Measurements from ENCODE around the gene CDCA5.
A peak's percentile ranks its signal among the peaks of the same experiment; 100 is the strongest.

Gene CDCA5

GRCh38 chr11:65118097-65118837 is 34.4 kb upstream of the CDCA5 start:
- no peak overlapping the region for H3K4me3 ChIP-seq (ENCODE audit: insufficient read length, low read depth)
- H3K9me3 ChIP-seq (ENCODE audit: insufficient read depth, low read length) = no peaks in the 10 kb centered on the region
- peaks cover 19% of the 10 kb centered on the region for H3K4me1 ChIP-seq (ENCODE audit: insufficient read depth, insufficient read length)
- TF ChIP-seq YY1 (IDR thresholded peaks at IDR 0.05; ENCODE audit: insufficient read depth, insufficient read length) (no peak), SUZ12 (IDR thresholded peaks at IDR 0.05; ENCODE audit: extremely low read depth, insufficient read depth, insufficient read length) (no peak), ZNF274 (IDR thresholded peaks at IDR 0.05; ENCODE audit: low read depth, low read length) (no peak)
- H3K27me3 ChIP-seq (ENCODE audit: insufficient read depth, insufficient read length) = no peaks in the 10 kb centered on the region
- peak overlapping the region; percentile 22 for H3K9ac ChIP-seq (ENCODE audit: insufficient read length, low read depth)
- peaks cover 69% of the 10 kb centered on the region for H3K36me3 ChIP-seq (ENCODE audit: insufficient read depth, insufficient read length, low read length)
- DNase-seq (ENCODE audit: low read depth, low spot score) = no peak

GRCh38 chr11:65117206-65118096 is 33.6 kb upstream of the CDCA5 start, which contains the start of gene ZNHIT2:
Gene ZNHIT2 (minus strand): TSS chr11:65117701. CDS start chr11:65117653, 48 bp downstream.
- peak within 1 kb of the TSS; percentile 96 for H3K4me3 ChIP-seq (ENCODE audit: insufficient read length, low read depth)
- TF ChIP-seq ZNF274 (IDR thresholded peaks at IDR 0.05; ENCODE audit: low read depth, low read length) = no peak
- no peak for TF ChIP-seq YY1 (IDR thresholded peaks at IDR 0.05; ENCODE audit: insufficient read depth, insufficient read length)
- no peak for TF ChIP-seq SUZ12 (IDR thresholded peaks at IDR 0.05; ENCODE audit: extremely low read depth, insufficient read depth, insufficient read length)
- peak; percentile 100 for DNase-seq (ENCODE audit: low read depth, low spot score)
- H3K4me1 ChIP-seq (ENCODE audit: insufficient read depth, insufficient read length) = peaks cover 17% of the 10 kb centered on the region
- no peaks in the 10 kb centered on the region for H3K9me3 ChIP-seq (ENCODE audit: insufficient read depth, low read length)
- H3K9ac ChIP-seq (ENCODE audit: insufficient read length, low read depth) = peak within 1 kb of the TSS; percentile 96
- H3K36me3 ChIP-seq (ENCODE audit: insufficient read depth, insufficient read length, low read length) = peaks cover 64% of the 10 kb centered on the region
- H3K27me3 ChIP-seq (ENCODE audit: insufficient read depth, insufficient read length) = no peaks in the 10 kb centered on the region

- TF ChIP-seq ZNF274 (IDR thresholded peaks at IDR 0.05; ENCODE audit: low read depth, low read length) = no peak
- no peak for TF ChIP-seq YY1 (IDR thresholded peaks at IDR 0.05; ENCODE audit: insufficient read depth, insufficient read length)
- no peak for TF ChIP-seq SUZ12 (IDR thresholded peaks at IDR 0.05; ENCODE audit: extremely low read depth, insufficient read depth, insufficient read length)
- Histone ChIP-seq H3K4me1 (ENCODE audit: insufficient read depth, insufficient read length) (peaks cover 17% of the 10 kb centered on the region), H3K4me3 (ENCODE audit: insufficient read length, low read depth) (peak overlapping the region; percentile 96), H3K36me3 (ENCODE audit: insufficient read depth, insufficient read length, low read length) (peaks cover 62% of the 10 kb centered on the region), H3K9ac (ENCODE audit: insufficient read length, low read depth) (peak overlapping the region; percentile 96), H3K27me3 (ENCODE audit: insufficient read depth, insufficient read length) (no peaks in the 10 kb centered on the region), H3K9me3 (ENCODE audit: insufficient read depth, low read length) (no peaks in the 10 kb centered on the region)
- no peak for DNase-seq (ENCODE audit: low read depth, low spot score)
Measured at GRCh38 chr11:65116370-65117205, 32.7 kb upstream of the CDCA5 start.

GRCh38 chr11:65115361-65116082 is 31.7 kb upstream of the CDCA5 start:
- Histone ChIP-seq H3K36me3 (ENCODE audit: insufficient read depth, insufficient read length, low read length) (peaks cover 56% of the 10 kb centered on the region), H3K27me3 (ENCODE audit: insufficient read depth, insufficient read length) (no peaks in the 10 kb centered on the region), H3K9me3 (ENCODE audit: insufficient read depth, low read length) (no peaks in the 10 kb centered on the region), H3K4me3 (ENCODE audit: insufficient read length, low read depth) (no peak overlapping the region), H3K9ac (ENCODE audit: insufficient read length, low read depth) (peak overlapping the region; percentile 96), H3K4me1 (ENCODE audit: insufficient read depth, insufficient read length) (peaks cover 22% of the 10 kb centered on the region)
- no peak for DNase-seq (ENCODE audit: low read depth, low spot score)
- TF ChIP-seq YY1 (IDR thresholded peaks at IDR 0.05; ENCODE audit: insufficient read depth, insufficient read length) = no peak
- TF ChIP-seq SUZ12 (IDR thresholded peaks at IDR 0.05; ENCODE audit: extremely low read depth, insufficient read depth, insufficient read length) = no peak
- no peak for TF ChIP-seq ZNF274 (IDR thresholded peaks at IDR 0.05; ENCODE audit: low read depth, low read length)

GRCh38 chr11:65114538-65115171 is 30.8 kb upstream of the CDCA5 start:
- no peaks in the 10 kb centered on the region for H3K27me3 ChIP-seq (ENCODE audit: insufficient read depth, insufficient read length)
- H3K9ac ChIP-seq (ENCODE audit: insufficient read length, low read depth) = no peak overlapping the region
- TF ChIP-seq ZNF274 (IDR thresholded peaks at IDR 0.05; ENCODE audit: low read depth, low read length) = no peak
- no peak for TF ChIP-seq SUZ12 (IDR thresholded peaks at IDR 0.05; ENCODE audit: extremely low read depth, insufficient read depth, insufficient read length)
- no peak for TF ChIP-seq YY1 (IDR thresholded peaks at IDR 0.05; ENCODE audit: insufficient read depth, insufficient read length)
- peaks cover 52% of the 10 kb centered on the region for H3K36me3 ChIP-seq (ENCODE audit: insufficient read depth, insufficient read length, low read length)
- no peaks in the 10 kb centered on the region for H3K9me3 ChIP-seq (ENCODE audit: insufficient read depth, low read length)
- H3K4me1 ChIP-seq (ENCODE audit: insufficient read depth, insufficient read length) = peaks cover 22% of the 10 kb centered on the region
- DNase-seq (ENCODE audit: low read depth, low spot score) = no peak
- no peak overlapping the region for H3K4me3 ChIP-seq (ENCODE audit: insufficient read length, low read depth)

- Histone ChIP-seq H3K27me3 (ENCODE audit: insufficient read depth, insufficient read length) (no peaks in the 10 kb centered on the region), H3K36me3 (ENCODE audit: insufficient read depth, insufficient read length, low read length) (peaks cover 55% of the 10 kb centered on the region), H3K9ac (ENCODE audit: insufficient read length, low read depth) (no peak overlapping the region), H3K4me1 (ENCODE audit: insufficient read depth, insufficient read length) (peaks cover 22% of the 10 kb centered on the region), H3K9me3 (ENCODE audit: insufficient read depth, low read length) (no peaks in the 10 kb centered on the region), H3K4me3 (ENCODE audit: insufficient read length, low read depth) (no peak overlapping the region)
- no peak for DNase-seq (ENCODE audit: low read depth, low spot score)
- TF ChIP-seq SUZ12 (IDR thresholded peaks at IDR 0.05; ENCODE audit: extremely low read depth, insufficient read depth, insufficient read length) (no peak), ZNF274 (IDR thresholded peaks at IDR 0.05; ENCODE audit: low read depth, low read length) (no peak), YY1 (IDR thresholded peaks at IDR 0.05; ENCODE audit: insufficient read depth, insufficient read length) (no peak)
Measured at GRCh38 chr11:65113839-65114238, 30.0 kb upstream of the CDCA5 start.

Measured in NT2/D1 (cell line).